Gastrocnemius medialis (tissue), 4 donors: ENCODE measurements around the gene ZNF638.

Source experiments
- POLR2A ChIP-seq, 2 donors: fragments of 450-650 bp; IDR thresholded peaks; one replicate each; pipeline ENCODE4 v1.6.1; 2017; ENCODE audit warnings: antibody characterized with exemption in 2 of 2, mild to moderate bottlenecking in 2 of 2, moderate library complexity in 2 of 2
- TF ChIP-seq, protein P1 (sequence below), 5 experiments: fragments of 450-650 bp in 3 of 5; fragments of 200-600 bp in 2 of 5; sonication (generic) in 2 of 5; IDR thresholded peaks in 4 of 5; conservative IDR thresholded peaks in 1 of 5; 1 replicate in 4 of 5; 2 replicates in 1 of 5; pipeline ENCODE4 v1.5.1; 2016 to 2019; ENCODE audit warnings: antibody characterized with exemption in 5 of 5, mild to moderate bottlenecking in 3 of 5, moderate library complexity in 3 of 5

DNA sequence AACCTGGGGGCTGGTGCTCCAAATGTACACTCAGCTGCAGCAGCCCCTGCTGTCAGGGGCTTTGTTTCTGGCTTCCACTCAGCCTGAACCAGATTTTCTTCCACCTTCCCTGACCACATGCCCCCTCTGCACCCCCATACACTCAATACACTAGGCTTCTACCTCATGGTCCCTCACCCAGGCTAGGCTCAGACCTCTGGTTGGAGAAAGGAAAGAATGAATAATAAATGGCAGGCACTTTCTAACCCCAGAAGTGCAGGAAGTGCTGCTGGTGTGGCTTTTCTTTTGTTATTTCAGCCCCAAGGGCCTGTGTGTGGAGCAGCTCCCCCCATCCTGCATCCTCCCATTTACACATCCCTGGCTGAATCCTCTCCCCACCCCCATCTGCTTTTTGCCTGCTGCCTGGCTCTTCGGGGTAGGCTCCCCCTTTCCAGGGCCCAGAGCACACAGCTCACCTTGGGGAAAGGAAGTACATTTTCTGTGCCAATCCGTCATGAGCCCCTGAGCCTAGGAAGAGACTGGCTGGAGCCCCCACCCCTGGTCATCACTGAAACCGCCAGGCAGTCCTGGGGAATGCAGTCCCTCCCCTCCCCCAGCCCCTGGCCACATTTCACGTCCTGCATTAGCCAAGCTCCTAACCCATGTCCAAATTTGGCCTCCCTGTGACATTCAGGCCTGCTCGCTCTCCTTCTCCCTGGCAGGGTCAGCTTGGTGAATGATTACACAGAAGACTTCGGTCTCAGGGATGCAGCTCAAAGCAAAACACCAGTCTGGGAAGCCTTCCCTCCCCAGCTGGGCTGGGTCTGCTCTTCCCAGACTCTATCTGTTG is 124.4 kb downstream of the ZNF638 start:
- no peak for TF ChIP-seq POLR2A (IDR thresholded peaks at IDR 0.05)
- TF ChIP-seq, protein P1, sequence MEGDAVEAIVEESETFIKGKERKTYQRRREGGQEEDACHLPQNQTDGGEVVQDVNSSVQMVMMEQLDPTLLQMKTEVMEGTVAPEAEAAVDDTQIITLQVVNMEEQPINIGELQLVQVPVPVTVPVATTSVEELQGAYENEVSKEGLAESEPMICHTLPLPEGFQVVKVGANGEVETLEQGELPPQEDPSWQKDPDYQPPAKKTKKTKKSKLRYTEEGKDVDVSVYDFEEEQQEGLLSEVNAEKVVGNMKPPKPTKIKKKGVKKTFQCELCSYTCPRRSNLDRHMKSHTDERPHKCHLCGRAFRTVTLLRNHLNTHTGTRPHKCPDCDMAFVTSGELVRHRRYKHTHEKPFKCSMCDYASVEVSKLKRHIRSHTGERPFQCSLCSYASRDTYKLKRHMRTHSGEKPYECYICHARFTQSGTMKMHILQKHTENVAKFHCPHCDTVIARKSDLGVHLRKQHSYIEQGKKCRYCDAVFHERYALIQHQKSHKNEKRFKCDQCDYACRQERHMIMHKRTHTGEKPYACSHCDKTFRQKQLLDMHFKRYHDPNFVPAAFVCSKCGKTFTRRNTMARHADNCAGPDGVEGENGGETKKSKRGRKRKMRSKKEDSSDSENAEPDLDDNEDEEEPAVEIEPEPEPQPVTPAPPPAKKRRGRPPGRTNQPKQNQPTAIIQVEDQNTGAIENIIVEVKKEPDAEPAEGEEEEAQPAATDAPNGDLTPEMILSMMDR (IDR thresholded peaks at IDR 0.05 in 4 of 5, conservative IDR thresholded peaks at IDR 0.05 in 1 of 5): no peak
